Osteoblast (primary cell): Measurements from ENCODE around the gene DELE1. TPM values are rescaled to one million over a fixed set of nuclear protein-coding genes. Genes with fewer than 3 reads are reported as not detected.

Experiments used
- DNase-seq: peaks from one replicate; pipeline ENCODE4 v3.0.0; 2011; ENCODE audit warnings: low spot score, mixed read lengths; ENCODE audit not compliant: insufficient read length; ENCODE audit errors: missing footprints
- H2AFZ ChIP-seq: 2 replicates; pipeline ENCODE4 v1.6.0; 2011; ENCODE audit warnings: mild to moderate bottlenecking, low read length
- H3K27ac ChIP-seq: 2 replicates; pipeline ENCODE4 v1.5.1; 2011; ENCODE audit warnings: mild to moderate bottlenecking, low read depth, low read length, moderate library complexity
- H3K27me3 ChIP-seq: 2 replicates; pipeline ENCODE4 v1.6.0; 2012; ENCODE audit warnings: mild to moderate bottlenecking, control low read depth, inconsistent platforms, low read length, moderate library complexity; ENCODE audit not compliant: insufficient read depth
- H3K36me3 ChIP-seq: 2 replicates; pipeline ENCODE4 v1.5.1; 2011; ENCODE audit warnings: mild to moderate bottlenecking, low read length, control low read depth, moderate library complexity; ENCODE audit not compliant: insufficient read depth
- H3K4me1 ChIP-seq: 2 replicates; pipeline ENCODE4 v1.5.1; 2011; ENCODE audit warnings: mild to moderate bottlenecking, low read length, control low read depth, moderate library complexity; ENCODE audit not compliant: insufficient read depth
- H3K4me2 ChIP-seq: 2 replicates; pipeline ENCODE4 v1.6.0; 2011; ENCODE audit warnings: mild to moderate bottlenecking, low read length; ENCODE audit not compliant: insufficient read depth
- H3K4me3 ChIP-seq: fragments of 200-600 bp; sonication (generic); 3 replicates; pipeline ENCODE4 v1.5.1; 2012; ENCODE audit warnings: mild to moderate bottlenecking, low read length, inconsistent platforms; ENCODE audit not compliant: insufficient read depth
- H3K79me2 ChIP-seq: 2 replicates; pipeline ENCODE4 v1.6.0; 2012; ENCODE audit warnings: mild to moderate bottlenecking, low read length, control low read depth, inconsistent platforms; ENCODE audit not compliant: insufficient read depth
- H3K9me3 ChIP-seq: 2 replicates; pipeline ENCODE4 v1.5.1; 2011; ENCODE audit warnings: low read depth, low read length, control low read depth
- H4K20me1 ChIP-seq: 2 replicates; pipeline ENCODE4 v1.6.0; 2012; ENCODE audit warnings: mild to moderate bottlenecking, low read length, control low read depth; ENCODE audit not compliant: insufficient read depth
- CTCF ChIP-seq: IDR thresholded peaks from 2 replicates; pipeline ENCODE4 v1.5.1; 2011; ENCODE audit warnings: mild to moderate bottlenecking, low read depth, low read length, moderate library complexity; ENCODE audit errors: extremely low read depth
- total RNA-seq: library from RNA; depleted of rRNA; stranded (reverse); fragments of >200 nt; gene quantifications from 2 replicates; pipeline ENCODE4 v1.2.3, GENCODE V29; 2012

Gene DELE1
- total RNA-seq, 1 donor, result 52.1 TPM

- H3K36me3 ChIP-seq, result no peaks in the 10 kb centered on the region
- peaks cover 77% of the 10 kb centered on the region for H3K27me3 ChIP-seq
- no peak for TF ChIP-seq CTCF
- no peaks in the 10 kb centered on the region for H4K20me1 ChIP-seq
- no peak overlapping the region for H3K4me3 ChIP-seq
- DNase-seq, result peak; percentile 83
- no peak overlapping the region for H2AFZ ChIP-seq
- no peaks in the 10 kb centered on the region for H3K9me3 ChIP-seq
- no peak overlapping the region for H3K4me2 ChIP-seq
- H3K27ac ChIP-seq, result no peak overlapping the region
- no peaks in the 10 kb centered on the region for H3K79me2 ChIP-seq
- peaks cover 7% of the 10 kb centered on the region for H3K4me1 ChIP-seq
Observed at GRCh38 chr5:141875795-141876627, 47.7 kb upstream of the DELE1 start.

GRCh38 chr5:141876628-141877355 is 46.9 kb upstream of the DELE1 start:
- H2AFZ ChIP-seq, result no peak overlapping the region
- no peak overlapping the region for H3K27ac ChIP-seq
- no peaks in the 10 kb centered on the region for H3K9me3 ChIP-seq
- TF ChIP-seq CTCF, result no peak
- H3K4me2 ChIP-seq, result no peak overlapping the region
- no peak overlapping the region for H3K4me3 ChIP-seq
- peak; percentile 81 for DNase-seq
- no peaks in the 10 kb centered on the region for H3K36me3 ChIP-seq
- H3K4me1 ChIP-seq, result peaks cover 7% of the 10 kb centered on the region
- peaks cover 78% of the 10 kb centered on the region for H3K27me3 ChIP-seq
- no peaks in the 10 kb centered on the region for H3K79me2 ChIP-seq
- no peaks in the 10 kb centered on the region for H4K20me1 ChIP-seq

- no peak for TF ChIP-seq CTCF
- H3K9me3 ChIP-seq, result no peaks in the 10 kb centered on the region
- no peak overlapping the region for H3K27ac ChIP-seq
- H3K4me3 ChIP-seq, result peak overlapping the region; percentile 59
- H2AFZ ChIP-seq, result no peak overlapping the region
- peak; percentile 83 for DNase-seq
- H3K79me2 ChIP-seq, result no peaks in the 10 kb centered on the region
- peaks cover 83% of the 10 kb centered on the region for H3K27me3 ChIP-seq
- H3K36me3 ChIP-seq, result no peaks in the 10 kb centered on the region
- no peaks in the 10 kb centered on the region for H4K20me1 ChIP-seq
- peak overlapping the region; percentile 73 for H3K4me2 ChIP-seq
- peaks cover 7% of the 10 kb centered on the region for H3K4me1 ChIP-seq
Observed at GRCh38 chr5:141877356-141878185, 46.1 kb upstream of the DELE1 start.
